ENCODE data around the gene ZNF384.

Gene ZNF384

GRCh38 chr12:6652391-6652790 is 36.8 kb downstream of the ZNF384 start:
- no peak overlapping the region for H3K4me3 ChIP-seq (ENCODE audit: insufficient read depth, low read length, poor library complexity, severe bottlenecking)
- H3K27ac ChIP-seq (ENCODE audit: low read depth, low read length), result no peak overlapping the region
- no peak overlapping the region for H3K4me2 ChIP-seq (ENCODE audit: low read depth, low read length, poor library complexity, severe bottlenecking)
- H3F3A ChIP-seq (ENCODE audit: insufficient read depth), result peaks cover 6% of the 10 kb centered on the region; the same call in 1 of the 2 replicates
- no peaks in the 10 kb centered on the region for H3K9me3 ChIP-seq (ENCODE audit: insufficient read depth, low read length)
- H3K27me3 ChIP-seq (ENCODE audit: low read length), result no peaks in the 10 kb centered on the region
- H3K9me2 ChIP-seq (replicated peaks; ENCODE audit: insufficient read depth, low read length), result no peaks in the 10 kb centered on the region
- no peaks in the 10 kb centered on the region for H3K36me3 ChIP-seq (ENCODE audit: low read length)
- H2AFZ ChIP-seq (ENCODE audit: low read depth, low read length, severe bottlenecking), result no peak overlapping the region
- H4K20me1 ChIP-seq (ENCODE audit: low read depth, low read length), result no peaks in the 10 kb centered on the region
- no peak overlapping the region for H3K9ac ChIP-seq (ENCODE audit: low read length)
- no peaks in the 10 kb centered on the region for H3K79me2 ChIP-seq (ENCODE audit: insufficient read depth, low read length)
- TF ChIP-seq CTCF (IDR thresholded peaks at IDR 0.05; ENCODE audit: insufficient read depth, low read length, poor library complexity, severe bottlenecking) (no peak), EZH2phosphoT487 (conservative IDR thresholded peaks at IDR 0.05; ENCODE audit: low read length) (no peak)

GRCh38 chr12:6650832-6651231 is 38.3 kb downstream of the ZNF384 start:
- H3K9ac ChIP-seq (ENCODE audit: low read length), result no peak overlapping the region
- H3K27ac ChIP-seq (ENCODE audit: low read depth, low read length), result no peak overlapping the region

GRCh38 chr12:6647083-6647604 is 42.0 kb downstream of the ZNF384 start, which contains the start of gene ACRBP:
Gene ACRBP (minus strand): TSS chr12:6647432. CDS start chr12:6647366, 66 bp downstream.
- peak within 1 kb of the TSS; percentile 28 for H3K4me2 ChIP-seq (ENCODE audit: low read depth, low read length, poor library complexity, severe bottlenecking)
- no peak within 1 kb of the TSS for H3K27ac ChIP-seq (ENCODE audit: low read depth, low read length)
- H3K4me3 ChIP-seq (ENCODE audit: insufficient read depth, low read length, poor library complexity, severe bottlenecking), result no peak within 1 kb of the TSS

More at GRCh38 chr12:6650832-6651231, 38.3 kb downstream of the ZNF384 start:
- no peak for TF ChIP-seq EZH2phosphoT487 (conservative IDR thresholded peaks at IDR 0.05; ENCODE audit: low read length)
- no peak for TF ChIP-seq CTCF (IDR thresholded peaks at IDR 0.05; ENCODE audit: insufficient read depth, low read length, poor library complexity, severe bottlenecking)
- H3K79me2 ChIP-seq (ENCODE audit: insufficient read depth, low read length), result no peaks in the 10 kb centered on the region
- no peak overlapping the region for H3K4me2 ChIP-seq (ENCODE audit: low read depth, low read length, poor library complexity, severe bottlenecking)
- H3K9me3 ChIP-seq (ENCODE audit: insufficient read depth, low read length), result no peaks in the 10 kb centered on the region
- no peaks in the 10 kb centered on the region for H3K9me2 ChIP-seq (replicated peaks; ENCODE audit: insufficient read depth, low read length)
- H3K4me3 ChIP-seq (ENCODE audit: insufficient read depth, low read length, poor library complexity, severe bottlenecking), result no peak overlapping the region
- no peaks in the 10 kb centered on the region for H3K27me3 ChIP-seq (ENCODE audit: low read length)
- H2AFZ ChIP-seq (ENCODE audit: low read depth, low read length, severe bottlenecking), result no peak overlapping the region
- H3F3A ChIP-seq (ENCODE audit: insufficient read depth), result peaks cover 6% of the 10 kb centered on the region; the same call in 1 of the 2 replicates
- no peaks in the 10 kb centered on the region for H4K20me1 ChIP-seq (ENCODE audit: low read depth, low read length)
- H3K36me3 ChIP-seq (ENCODE audit: low read length), result no peaks in the 10 kb centered on the region

More at GRCh38 chr12:6647083-6647604, 42.0 kb downstream of the ZNF384 start, which contains the start of gene ACRBP:
- no peaks in the 10 kb centered on the region for H3K9me2 ChIP-seq (replicated peaks; ENCODE audit: insufficient read depth, low read length)
- TF ChIP-seq CTCF (IDR thresholded peaks at IDR 0.05; ENCODE audit: insufficient read depth, low read length, poor library complexity, severe bottlenecking) (no peak), EZH2phosphoT487 (conservative IDR thresholded peaks at IDR 0.05; ENCODE audit: low read length) (no peak)
- H3K9me3 ChIP-seq (ENCODE audit: insufficient read depth, low read length), result no peaks in the 10 kb centered on the region
- no peaks in the 10 kb centered on the region for H3K79me2 ChIP-seq (ENCODE audit: insufficient read depth, low read length)
- no peaks in the 10 kb centered on the region for H3K27me3 ChIP-seq (ENCODE audit: low read length)
- peaks cover 3% of the 10 kb centered on the region; the same call in 1 of the 2 replicates for H3F3A ChIP-seq (ENCODE audit: insufficient read depth)
- no peaks in the 10 kb centered on the region for H3K36me3 ChIP-seq (ENCODE audit: low read length)
- H4K20me1 ChIP-seq (ENCODE audit: low read depth, low read length), result no peaks in the 10 kb centered on the region
- H2AFZ ChIP-seq (ENCODE audit: low read depth, low read length, severe bottlenecking), result no peak within 1 kb of the TSS
- H3K9ac ChIP-seq (ENCODE audit: low read length), result no peak within 1 kb of the TSS

Measured in SU-DHL-6 (cell line).